D721Med (cell line): ENCODE results near the gene TMEM184C.

ENCODE experiments used
- DNase-seq: peaks from one replicate; pipeline ENCODE4 v3.0.0; 2011; ENCODE audit warnings: low spot score; ENCODE audit not compliant: insufficient read length
- FAIRE-seq: peaks from 2 replicates; lab custom pipeline; 2011; peaks lifted over from hg19 to GRCh38; lab: Jason Lieb, UNC
- TF ChIP-seq, protein P1 (sequence below): IDR thresholded peaks from 2 replicates; pipeline ENCODE4 v1.5.1; 2012; ENCODE audit warnings: mild to moderate bottlenecking, control low read depth; ENCODE audit not compliant: insufficient read depth; ENCODE audit errors: missing control alignments

The TMEM184C gene

DNA sequence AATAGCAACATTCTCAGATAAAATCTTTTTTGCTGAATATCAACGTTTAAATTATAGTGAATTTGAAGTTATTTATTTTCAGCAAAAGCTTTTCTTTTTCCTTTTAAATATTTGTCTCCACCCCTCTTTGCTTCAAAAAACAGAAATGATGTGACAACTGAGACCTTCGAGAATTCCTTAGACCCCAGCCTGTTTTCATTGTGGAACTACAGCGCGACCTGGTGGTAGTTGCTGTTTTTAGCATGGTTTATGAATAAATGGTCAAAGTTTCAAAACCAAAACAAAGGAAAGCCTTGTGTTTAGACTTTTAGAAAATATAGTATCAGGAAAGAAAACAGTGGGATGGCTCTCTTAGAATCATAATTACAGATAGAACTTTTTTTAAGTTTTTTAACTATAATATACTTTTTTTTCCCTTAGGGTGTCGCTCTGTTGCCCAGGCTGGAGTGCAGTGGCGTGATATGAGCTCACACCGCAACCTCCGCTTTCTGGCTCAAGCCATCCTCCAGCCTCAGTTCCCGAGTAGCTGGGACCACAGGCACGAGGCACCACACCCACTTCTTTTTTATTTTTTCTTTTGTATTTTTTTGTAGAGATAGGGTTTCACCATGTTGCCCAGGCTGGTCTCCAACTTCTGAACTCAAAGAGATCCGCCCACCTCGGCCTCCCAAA, 26.8 kb upstream of the TMEM184C start:
- FAIRE-seq: peak; percentile 94
- DNase-seq: peak; percentile 42
- TF ChIP-seq, protein P1, sequence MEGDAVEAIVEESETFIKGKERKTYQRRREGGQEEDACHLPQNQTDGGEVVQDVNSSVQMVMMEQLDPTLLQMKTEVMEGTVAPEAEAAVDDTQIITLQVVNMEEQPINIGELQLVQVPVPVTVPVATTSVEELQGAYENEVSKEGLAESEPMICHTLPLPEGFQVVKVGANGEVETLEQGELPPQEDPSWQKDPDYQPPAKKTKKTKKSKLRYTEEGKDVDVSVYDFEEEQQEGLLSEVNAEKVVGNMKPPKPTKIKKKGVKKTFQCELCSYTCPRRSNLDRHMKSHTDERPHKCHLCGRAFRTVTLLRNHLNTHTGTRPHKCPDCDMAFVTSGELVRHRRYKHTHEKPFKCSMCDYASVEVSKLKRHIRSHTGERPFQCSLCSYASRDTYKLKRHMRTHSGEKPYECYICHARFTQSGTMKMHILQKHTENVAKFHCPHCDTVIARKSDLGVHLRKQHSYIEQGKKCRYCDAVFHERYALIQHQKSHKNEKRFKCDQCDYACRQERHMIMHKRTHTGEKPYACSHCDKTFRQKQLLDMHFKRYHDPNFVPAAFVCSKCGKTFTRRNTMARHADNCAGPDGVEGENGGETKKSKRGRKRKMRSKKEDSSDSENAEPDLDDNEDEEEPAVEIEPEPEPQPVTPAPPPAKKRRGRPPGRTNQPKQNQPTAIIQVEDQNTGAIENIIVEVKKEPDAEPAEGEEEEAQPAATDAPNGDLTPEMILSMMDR: peak; percentile 97

DNA sequence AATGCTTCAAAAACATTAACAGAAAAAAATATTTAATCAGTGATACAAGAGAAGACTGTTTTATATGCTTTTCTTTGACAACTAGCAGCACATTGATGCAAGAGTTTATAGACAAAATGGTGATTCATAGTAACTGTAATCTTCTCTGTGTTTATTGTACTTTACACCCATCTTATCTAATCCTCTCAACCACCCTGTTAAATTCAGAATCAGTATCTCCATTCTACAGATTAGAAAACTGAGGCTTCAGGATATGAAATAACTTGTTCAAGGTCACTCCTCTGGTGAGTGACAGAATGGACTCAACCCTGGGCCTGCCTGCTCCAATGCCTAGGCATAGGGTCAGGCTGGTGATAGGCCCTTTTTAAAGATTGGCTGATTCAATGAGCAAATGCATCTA, 26.1 kb upstream of the TMEM184C start:
- DNase-seq (no peak), FAIRE-seq (no peak)
- TF ChIP-seq, protein P1: no peak

DNA sequence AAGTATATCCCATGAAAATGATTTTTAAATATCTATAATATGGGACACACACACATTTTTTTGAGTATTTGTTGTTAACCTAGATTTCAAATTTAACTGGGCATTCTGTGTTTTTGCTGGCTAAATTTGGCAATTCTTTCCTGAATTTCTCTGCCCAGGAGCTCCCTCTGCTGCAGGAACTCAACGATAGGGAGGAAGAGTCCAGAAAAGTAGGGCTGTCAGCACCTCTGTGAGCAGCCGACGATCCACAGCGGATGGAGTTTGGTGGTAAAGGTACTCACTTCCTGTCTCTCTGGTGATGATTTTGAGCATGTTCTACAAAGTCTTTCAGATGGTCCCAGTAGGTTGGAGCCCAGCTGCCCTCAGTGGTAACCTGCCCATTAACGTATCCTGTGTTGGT, 23.1 kb upstream of the TMEM184C start:
- TF ChIP-seq, protein P1: no peak
- no peak for FAIRE-seq
- no peak for DNase-seq

DNA sequence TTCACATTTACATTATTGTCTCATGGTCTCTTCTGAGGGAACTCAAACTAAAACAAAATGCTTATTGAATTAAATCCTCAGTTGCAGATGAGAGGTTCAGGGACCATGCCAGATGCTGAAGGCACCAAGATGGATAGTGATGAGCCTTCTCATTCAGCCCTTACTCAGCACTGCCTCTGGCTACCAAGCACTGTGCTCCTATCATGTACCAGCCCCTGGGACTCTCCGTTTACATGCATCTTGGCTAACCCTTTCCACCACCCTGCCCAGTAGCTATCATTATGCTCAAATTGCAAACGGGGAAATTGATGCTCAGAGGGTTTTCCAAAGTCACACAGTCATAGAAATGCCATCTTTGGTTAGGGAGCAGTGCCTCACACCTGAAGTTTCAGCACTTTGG, 22.6 kb upstream of the TMEM184C start:
- TF ChIP-seq, protein P1: no peak
- FAIRE-seq: no peak

DNA sequence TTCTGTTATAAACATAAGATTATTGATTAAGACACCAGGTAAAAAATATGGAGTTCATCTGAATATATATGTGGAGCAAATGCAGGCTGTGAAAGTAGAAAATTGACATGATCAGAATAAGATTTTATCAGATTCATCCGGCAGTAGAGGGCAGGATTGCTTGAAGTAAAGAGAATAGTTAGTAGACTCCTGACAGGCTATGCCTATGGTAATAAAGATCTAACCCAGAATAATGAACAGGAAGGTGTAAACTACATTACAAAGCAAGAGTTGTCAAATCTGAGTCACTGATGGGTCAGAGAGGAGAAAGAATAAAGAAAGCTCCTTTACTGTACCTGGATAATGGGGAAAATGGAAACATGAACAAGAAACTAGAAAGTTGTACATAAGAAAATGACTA, 20.8 kb upstream of the TMEM184C start:
- no peak for FAIRE-seq

More for the DNA sequence above, 22.6 kb upstream of the TMEM184C start:
- no peak for DNase-seq

DNA sequence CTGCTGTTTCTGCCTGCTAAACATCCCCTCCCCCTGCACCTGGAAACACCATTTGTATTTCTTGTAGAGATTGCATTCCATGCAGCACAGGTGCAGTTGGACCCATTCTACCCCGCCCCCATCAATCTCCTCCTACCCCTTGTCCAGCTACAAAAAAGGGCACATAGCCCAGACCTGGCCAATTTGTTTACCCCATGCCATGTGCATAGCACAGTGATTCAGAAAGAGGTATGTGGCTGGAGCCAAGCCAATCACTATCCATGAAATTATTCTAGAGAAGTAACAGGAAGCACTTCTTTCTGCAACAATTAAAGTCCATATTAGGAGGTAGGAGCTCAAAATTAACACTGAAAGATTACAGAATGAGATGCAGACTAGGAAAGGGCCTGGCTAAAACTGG, 20.2 kb upstream of the TMEM184C start:
- DNase-seq (no peak), FAIRE-seq (no peak)
- TF ChIP-seq, protein P1: no peak

More for the DNA sequence above, 20.8 kb upstream of the TMEM184C start:
- TF ChIP-seq, protein P1: peak; percentile 31
- DNase-seq: no peak

DNA sequence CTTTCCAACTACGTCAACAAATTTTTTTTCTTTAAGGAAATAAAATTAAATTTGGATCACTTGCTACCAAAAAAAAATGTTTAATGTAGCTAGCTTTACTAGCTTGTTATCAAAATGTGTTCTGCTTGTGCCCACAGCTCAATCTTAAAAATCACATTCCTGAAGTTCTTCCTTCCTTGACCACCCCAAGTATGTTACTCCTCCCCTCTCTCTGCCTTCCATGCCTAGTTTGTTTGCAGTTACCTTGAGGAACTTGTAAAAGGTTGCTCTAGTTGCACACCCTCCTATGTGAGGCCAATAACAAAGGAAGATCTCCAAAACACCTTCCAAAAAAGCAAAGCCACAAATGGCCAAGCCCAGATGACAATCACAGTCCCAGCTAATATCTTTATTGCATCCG, 19.6 kb upstream of the TMEM184C start:
- TF ChIP-seq, protein P1: no peak
- FAIRE-seq (no peak), DNase-seq (no peak)
